ENCODE results near the gene MYRFL.
"Not testable (repeated sequence)": the region's sequence is repeated elsewhere in the genome, so short reads cannot be mapped to it uniquely, and the experiment has no call there.

The MYRFL gene

DNA sequence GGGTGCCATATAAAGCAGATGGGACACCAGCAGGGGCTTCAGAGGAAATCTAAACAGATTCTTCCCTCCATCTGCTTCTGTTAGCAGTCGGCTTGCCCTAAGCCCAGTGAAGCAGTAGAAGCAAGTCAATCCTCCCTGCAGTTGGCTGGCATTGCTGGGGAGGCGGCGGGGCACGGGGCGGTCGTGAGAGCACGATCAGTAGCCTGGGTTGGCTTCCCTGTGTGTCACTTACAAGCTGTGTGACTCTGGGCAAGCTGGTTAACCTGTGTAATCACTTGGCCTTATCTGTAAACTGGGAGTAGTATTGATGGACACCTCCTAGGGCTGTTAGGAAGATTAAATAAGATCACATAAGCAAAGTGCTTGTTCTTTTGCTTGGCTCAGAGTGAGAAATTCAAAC, 19.4 kb downstream of the MYRFL start:
- no peak for DNase-seq

DNA sequence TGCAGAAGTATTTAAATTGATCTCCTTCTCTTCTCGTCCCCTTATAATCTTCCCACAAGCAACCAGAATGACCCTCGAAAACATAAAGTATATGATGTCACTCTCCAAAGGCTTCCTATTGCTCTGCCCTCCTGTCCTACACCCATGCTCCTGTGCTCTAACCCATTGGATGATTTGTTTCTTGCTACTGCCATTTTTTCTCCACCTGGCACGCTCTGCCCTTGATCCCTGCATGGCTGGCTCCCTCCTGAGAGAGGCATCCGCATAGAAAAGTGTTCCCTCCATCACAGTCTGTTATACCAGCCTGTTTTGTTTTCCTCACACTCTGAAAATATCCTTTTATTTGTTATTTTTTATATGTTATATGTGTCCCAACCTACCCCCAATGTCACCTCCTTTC, 19.8 kb downstream of the MYRFL start:
- DNase-seq = no peak

DNA sequence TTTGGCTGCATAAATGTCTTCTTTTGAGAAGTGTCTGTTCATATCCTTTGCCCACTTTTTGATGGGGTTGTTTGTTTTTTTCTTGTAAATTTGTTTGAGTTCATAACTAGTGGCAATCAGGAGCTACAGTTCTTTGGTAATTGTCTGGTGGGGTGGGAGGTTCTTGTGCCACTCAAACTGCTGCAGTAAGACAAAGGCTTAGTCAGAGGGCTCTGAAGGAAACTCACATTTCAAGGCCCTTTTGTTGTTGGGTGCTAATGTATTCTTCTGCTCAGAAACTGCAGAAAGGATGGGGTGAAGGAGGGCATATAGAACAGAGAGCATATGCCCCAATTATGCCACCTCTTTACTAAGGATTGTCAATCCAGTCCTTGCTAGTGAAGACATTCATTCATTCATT, 21.9 kb downstream of the MYRFL start:
- no peak for DNase-seq

GRCh38 chr12:69851976-69852375, 26.9 kb downstream of the MYRFL start:
- no peak for DNase-seq

DNA sequence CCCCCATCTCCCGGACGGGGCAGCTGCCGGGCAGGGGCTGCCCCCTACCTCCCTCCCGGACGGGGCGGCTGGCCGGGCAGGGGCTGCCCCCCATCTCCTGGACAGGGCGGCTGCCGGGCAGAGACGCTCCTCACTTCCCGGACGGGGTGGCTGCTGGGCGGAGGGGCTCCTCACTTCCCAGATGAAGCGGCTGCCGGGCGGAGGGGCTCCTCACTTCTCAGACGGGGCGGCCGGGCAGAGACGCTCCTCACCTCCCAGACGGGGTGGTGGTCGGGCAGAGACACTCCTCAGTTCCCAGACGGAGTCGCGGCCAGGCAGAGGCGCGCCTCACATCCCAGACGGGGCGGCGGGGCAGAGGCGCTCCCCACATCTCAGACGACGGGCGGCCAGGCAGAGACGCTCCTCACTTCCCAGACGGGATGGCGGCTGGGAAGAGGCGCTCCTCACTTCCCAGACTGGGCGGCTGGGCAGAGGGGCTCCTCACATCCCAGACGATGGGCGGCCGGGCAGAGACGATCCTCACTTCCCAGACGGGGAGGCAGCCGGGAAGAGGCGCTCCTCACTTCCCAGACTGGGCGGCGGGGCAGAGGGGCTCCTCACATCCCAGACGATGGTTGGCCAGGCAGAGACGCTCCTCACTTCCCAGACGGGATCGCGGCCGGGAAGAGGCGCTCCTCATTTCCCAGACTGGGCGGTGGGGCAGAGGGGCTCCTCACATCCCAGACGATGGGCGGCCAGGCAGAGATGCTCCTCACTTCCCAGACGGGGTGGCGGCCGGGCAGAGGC, 28.3 kb downstream of the MYRFL start:
- DNase-seq = not testable (repeated sequence)

- no peak for DNase-seq
Measured at GRCh38 chr12:69866698-69867097, 41.7 kb downstream of the MYRFL start.

DNA sequence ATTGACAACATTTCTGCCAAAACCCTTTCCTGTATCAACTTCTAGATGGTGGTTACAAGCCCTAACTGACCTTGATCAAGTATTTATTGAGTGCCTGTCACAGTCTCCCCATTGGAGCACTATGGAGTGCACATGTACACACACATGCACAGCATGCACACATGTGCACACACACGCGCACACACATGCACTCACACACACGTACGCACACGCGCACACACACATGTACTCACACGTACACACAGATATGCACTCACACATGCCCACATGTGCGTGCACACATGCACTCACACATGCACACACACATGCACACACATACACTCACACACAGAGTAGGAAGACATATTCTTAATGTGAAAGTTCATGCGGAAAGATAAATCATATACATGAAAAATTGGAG, 43.7 kb downstream of the MYRFL start:
- no peak for DNase-seq

DNA sequence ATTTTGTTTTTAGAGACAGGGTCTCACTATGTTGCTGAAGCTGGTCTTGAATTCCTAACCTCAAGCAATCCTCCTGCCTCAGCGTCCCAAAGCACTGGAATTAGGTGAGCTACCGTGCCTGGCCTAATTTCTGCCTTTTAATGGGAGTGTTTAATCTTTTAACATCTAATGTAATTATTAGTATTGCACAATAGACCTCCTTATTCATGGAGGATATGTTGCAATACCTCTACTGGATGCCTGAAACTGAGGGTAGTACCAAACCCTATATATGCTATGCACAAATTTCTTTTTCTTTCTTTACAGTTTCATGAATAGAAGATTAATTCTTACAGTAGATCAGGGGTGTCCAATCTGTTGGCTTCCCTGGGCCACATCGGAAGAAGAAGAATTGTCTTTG, 47.8 kb downstream of the MYRFL start:
- DNase-seq = no peak

DNA sequence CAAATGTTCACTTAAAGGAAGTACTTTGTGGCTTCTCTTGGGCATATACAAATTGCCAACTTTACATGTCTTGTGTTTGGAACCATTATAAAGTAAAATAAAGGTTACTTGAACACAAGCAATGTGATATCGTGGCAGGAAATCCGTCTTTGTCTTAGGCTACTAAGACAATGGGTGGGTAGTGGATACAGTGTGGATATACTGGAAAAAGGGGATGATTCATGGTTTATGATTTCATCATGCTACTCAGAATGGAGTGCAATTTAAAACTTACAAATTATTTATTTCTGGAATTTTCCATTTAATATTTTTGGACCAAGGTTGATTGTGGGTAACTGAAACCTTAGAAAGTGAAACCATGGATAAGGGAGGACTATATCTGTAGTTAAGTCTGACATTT, 48.4 kb downstream of the MYRFL start:
- no peak for DNase-seq

GRCh38 chr12:69874606-69875005, 49.6 kb downstream of the MYRFL start:
- DNase-seq = no peak

DNA sequence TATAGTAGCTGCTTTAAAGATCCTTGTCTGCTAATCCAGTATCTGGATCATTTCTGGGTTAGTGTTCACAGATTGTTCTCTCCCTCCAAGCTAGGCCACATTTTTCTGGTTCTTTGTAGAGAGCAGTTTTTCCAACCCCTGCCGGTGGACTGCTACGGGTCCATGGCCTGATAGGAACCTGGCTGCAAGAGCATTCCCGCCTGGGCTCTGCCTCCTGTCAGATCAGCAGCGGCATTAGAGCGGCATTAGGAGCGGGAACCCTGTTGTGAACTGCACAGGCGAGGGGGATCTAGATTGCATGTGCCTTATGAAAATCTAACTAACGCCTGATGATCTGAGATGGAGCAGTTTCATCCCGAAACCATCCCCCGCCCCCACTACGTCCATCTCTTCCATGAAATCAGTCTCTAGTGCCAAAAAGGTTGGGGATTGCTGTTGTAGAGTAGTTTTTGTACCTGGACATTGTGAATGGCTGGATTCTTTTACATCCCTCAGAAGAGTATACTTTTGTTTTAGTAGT, 50.4 kb downstream of the MYRFL start:
- no peak for DNase-seq

- DNase-seq = peak; percentile 11
Measured at GRCh38 chr12:69879007-69879960, 54.3 kb downstream of the MYRFL start.

- DNase-seq = no peak
Measured at GRCh38 chr12:69880571-69880970, 55.5 kb downstream of the MYRFL start.

- no peak for DNase-seq
Measured at GRCh38 chr12:69881771-69882170, 56.7 kb downstream of the MYRFL start.

DNA sequence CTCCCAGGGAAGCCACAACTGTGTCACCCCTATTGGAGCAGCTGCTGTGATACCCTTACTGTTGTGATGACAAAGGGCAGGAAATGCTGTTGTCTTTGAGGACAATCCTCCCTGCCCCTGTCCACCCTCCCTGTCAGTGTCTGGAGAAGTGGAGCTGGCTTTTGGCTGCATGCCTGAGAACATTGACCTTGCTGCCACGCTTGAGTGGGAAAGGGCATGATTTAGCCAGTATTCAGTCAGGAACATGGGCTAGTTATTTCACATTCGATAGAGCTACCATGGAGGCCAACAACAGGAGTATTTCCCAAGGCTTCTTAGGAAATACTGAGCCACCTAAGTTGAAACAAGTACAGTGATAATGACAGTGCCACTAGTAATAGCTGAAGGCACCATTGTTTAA, 59.4 kb downstream of the MYRFL start:
- DNase-seq = no peak

DNA sequence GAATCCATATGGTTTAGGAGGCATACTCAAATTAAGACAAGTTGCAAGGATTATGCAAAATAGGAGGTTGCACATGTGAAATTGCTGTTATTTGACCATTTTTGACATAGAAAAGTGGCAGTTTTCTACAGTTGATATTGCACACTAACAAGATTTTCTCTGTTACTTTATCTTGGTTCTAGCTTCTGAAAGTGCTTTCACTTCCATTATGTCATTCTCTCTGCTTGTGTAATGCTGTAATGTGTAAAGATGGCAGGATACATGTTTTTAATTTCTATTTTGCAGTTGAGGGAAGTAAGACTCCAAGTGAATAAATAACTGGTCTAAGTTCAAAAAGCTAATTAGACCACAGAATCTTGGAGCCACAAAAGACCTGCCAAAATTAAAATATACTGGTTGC, 60.6 kb downstream of the MYRFL start:
- no peak for DNase-seq

GRCh38 chr12:69886109-69886508, 61.1 kb downstream of the MYRFL start:
- no peak for DNase-seq

GRCh38 chr12:69886715-69887114, 61.7 kb downstream of the MYRFL start:
- DNase-seq = no peak

GRCh38 chr12:69888901-69889300, 63.9 kb downstream of the MYRFL start:
- no peak for DNase-seq

- DNase-seq = no peak
Measured at GRCh38 chr12:69894800-69895383, 69.9 kb downstream of the MYRFL start.

GRCh38 chr12:69896653-69897381, 71.8 kb downstream of the MYRFL start:
- DNase-seq = no peak

DNA sequence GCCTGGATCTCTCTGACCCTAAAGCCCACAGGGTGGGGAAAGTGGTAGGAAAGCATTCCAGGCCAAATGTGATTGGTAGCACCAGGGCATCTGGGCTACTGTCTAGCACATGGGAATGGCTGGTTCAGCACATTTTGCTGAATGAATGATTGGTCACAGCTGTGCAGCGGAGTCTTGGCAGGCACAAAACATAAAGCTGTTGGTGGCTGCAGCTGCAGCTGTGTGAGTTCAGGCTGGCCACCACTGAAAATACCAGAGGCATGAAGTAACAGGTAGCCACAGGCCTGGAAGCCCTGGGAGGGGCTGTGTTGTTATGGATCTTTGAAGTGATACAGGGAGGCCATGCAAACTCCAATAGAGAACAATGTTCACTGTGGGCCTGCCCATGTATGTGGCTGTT, 72.7 kb downstream of the MYRFL start:
- DNase-seq = no peak

- DNase-seq = no peak
Measured at GRCh38 chr12:69898236-69898635, 73.2 kb downstream of the MYRFL start.
